ENCODE data around the gene PBX3.

The PBX3 gene

GRCh38 chr9:125950880-125951471, 203.8 kb downstream of the PBX3 start:
- no peak for TF ChIP-seq CTCF (conservative IDR thresholded peaks at IDR 0.05; ENCODE audit: control insufficient read depth, insufficient read depth, low read depth, low read length)
- DNase-seq (ENCODE audit: low read depth) = no peak
- no peak overlapping the region for H3K4me3 ChIP-seq (ENCODE audit: control insufficient read depth, low read depth, low read length)

DNA sequence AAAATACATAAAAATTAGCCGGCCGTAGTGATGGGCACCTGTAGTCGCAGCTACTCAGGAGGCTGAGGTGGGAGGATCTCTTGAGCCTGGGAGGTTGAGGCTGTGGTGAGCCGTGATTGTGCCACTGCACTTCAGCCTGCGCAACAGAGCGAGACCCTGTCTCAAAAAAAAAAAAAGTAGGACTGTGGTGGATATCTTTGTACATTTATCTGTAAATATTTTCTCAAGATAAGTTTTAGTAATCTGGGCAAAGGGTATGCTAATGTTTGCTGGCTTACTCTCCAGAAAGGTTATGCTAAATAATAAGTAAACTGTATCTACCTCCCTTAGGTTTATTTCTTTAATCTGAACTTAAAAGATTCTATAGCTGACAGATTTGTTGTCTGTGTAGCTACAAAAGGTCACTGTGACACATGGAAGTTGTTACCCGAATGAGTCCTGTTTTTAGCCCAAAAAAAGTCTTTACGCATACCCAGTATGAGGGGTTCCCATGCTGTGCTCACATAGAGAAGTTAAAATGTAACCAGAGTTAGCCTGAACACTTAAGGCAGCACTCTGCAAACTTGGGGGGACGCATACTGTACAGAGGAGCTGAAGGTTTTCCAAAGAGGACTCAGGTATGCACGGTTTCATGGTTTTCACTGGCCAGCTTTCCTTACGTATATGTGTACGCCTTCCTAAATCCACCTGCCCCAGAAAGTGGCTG, 206.3 kb downstream of the PBX3 start:
- no peak for TF ChIP-seq CTCF (conservative IDR thresholded peaks at IDR 0.05; ENCODE audit: control insufficient read depth, insufficient read depth, low read depth, low read length)
- no peak overlapping the region for H3K4me3 ChIP-seq (ENCODE audit: control insufficient read depth, low read depth, low read length)
- DNase-seq (ENCODE audit: low read depth) = no peak

GRCh38 chr9:125956102-125956501, 208.9 kb downstream of the PBX3 start:
- no peak overlapping the region for H3K4me3 ChIP-seq (ENCODE audit: control insufficient read depth, low read depth, low read length)
- DNase-seq (ENCODE audit: low read depth) = no peak
- TF ChIP-seq CTCF (conservative IDR thresholded peaks at IDR 0.05; ENCODE audit: control insufficient read depth, insufficient read depth, low read depth, low read length) = no peak

- no peak overlapping the region for H3K4me3 ChIP-seq (ENCODE audit: control insufficient read depth, low read depth, low read length)
- no peak for TF ChIP-seq CTCF (conservative IDR thresholded peaks at IDR 0.05; ENCODE audit: control insufficient read depth, insufficient read depth, low read depth, low read length)
- no peak for DNase-seq (ENCODE audit: low read depth)
These were observed 212.1 kb downstream of the PBX3 start for GRCh38 chr9:125959315-125959714.

DNA sequence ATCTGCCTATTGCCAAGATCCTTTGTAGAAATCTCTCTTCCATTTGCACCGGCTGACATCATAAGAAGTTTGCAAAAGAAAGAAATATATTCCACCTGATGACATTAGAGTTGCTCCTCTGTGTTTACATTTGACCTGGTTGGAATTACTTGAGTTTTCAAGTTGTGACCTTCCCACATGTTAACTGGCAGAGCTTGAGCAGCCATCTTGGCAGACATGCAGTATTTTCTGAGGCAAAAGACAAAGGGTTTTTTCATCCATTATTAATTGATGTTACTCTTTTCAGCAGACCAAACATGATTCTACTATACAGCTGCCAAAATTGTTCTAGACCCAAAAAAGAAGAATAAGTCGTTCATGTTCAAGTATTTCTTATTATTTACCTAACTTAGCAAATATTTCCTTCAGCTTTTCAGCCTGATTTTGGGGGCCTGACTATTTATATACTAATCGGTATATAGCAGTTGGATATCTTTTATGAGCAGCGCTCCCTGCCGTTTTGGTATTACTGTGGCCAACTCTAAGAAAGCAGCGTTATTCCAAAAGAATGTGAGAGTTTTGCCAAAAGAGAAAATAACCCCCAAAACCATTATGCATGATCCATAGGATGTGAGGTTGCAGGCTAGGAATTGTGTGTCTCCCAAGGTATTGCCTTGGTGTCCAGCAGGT, 212.9 kb downstream of the PBX3 start:
- DNase-seq (ENCODE audit: low read depth) = no peak
- H3K4me3 ChIP-seq (ENCODE audit: control insufficient read depth, low read depth, low read length) = no peak overlapping the region
- TF ChIP-seq CTCF (conservative IDR thresholded peaks at IDR 0.05; ENCODE audit: control insufficient read depth, insufficient read depth, low read depth, low read length) = no peak

- H3K4me3 ChIP-seq (ENCODE audit: control insufficient read depth, low read depth, low read length) = no peak overlapping the region
- TF ChIP-seq CTCF (conservative IDR thresholded peaks at IDR 0.05; ENCODE audit: control insufficient read depth, insufficient read depth, low read depth, low read length) = no peak
These were observed 213.5 kb downstream of the PBX3 start for GRCh38 chr9:125960626-125961025.

More at GRCh38 chr9:125960626-125961025, 213.5 kb downstream of the PBX3 start:
- no peak for DNase-seq (ENCODE audit: low read depth)

Data from fibroblast of mammary gland (primary cell).